Trophoblast cell (in vitro differentiated cells and primary cell): ENCODE results near the gene MIEN1.

Experiments used
- DNase-seq, 2 donors: peaks; one replicate each; pipeline ENCODE4 v3.0.0-alpha.2; 2016
- H2AFZ ChIP-seq: 2 replicates; pipeline ENCODE4 v1.6.1; 2013; ENCODE audit warnings: low read length, moderate library complexity, mild to moderate bottlenecking; ENCODE audit not compliant: insufficient read depth, poor library complexity
- H2AK5ac ChIP-seq: 2 replicates; pipeline ENCODE4 v1.6.1; 2013; ENCODE audit warnings: mild to moderate bottlenecking, low read length
- H2BK120ac ChIP-seq: 2 replicates; pipeline ENCODE4 v1.6.1; 2013; ENCODE audit warnings: low read length, mild to moderate bottlenecking, moderate library complexity; ENCODE audit not compliant: insufficient read depth, poor library complexity
- H2BK12ac ChIP-seq: 2 replicates; pipeline ENCODE4 v1.6.1; 2013; ENCODE audit warnings: mild to moderate bottlenecking, low read length, moderate library complexity
- H2BK5ac ChIP-seq: 2 replicates; pipeline ENCODE4 v1.6.1; 2013; ENCODE audit warnings: low read length, low read depth, moderate library complexity, mild to moderate bottlenecking; ENCODE audit not compliant: poor library complexity
- H3K14ac ChIP-seq: 2 replicates; pipeline ENCODE4 v1.6.1; 2013; ENCODE audit warnings: mild to moderate bottlenecking, low read length
- H3K18ac ChIP-seq: 2 replicates; pipeline ENCODE4 v1.6.1; 2013; ENCODE audit warnings: mild to moderate bottlenecking, low read length
- H3K23ac ChIP-seq: 2 replicates; pipeline ENCODE4 v1.6.1; 2013; ENCODE audit warnings: low read length
- H3K27ac ChIP-seq: 2 replicates; pipeline ENCODE4 v1.5.1; 2013; ENCODE audit warnings: low read depth, mild to moderate bottlenecking, inconsistent platforms, low read length, moderate library complexity
- H3K27me3 ChIP-seq: 2 replicates; pipeline ENCODE4 v1.6.1; 2013; ENCODE audit warnings: inconsistent platforms, mild to moderate bottlenecking, low read length, moderate library complexity; ENCODE audit not compliant: insufficient read depth
- H3K36me3 ChIP-seq, 2 experiments: 1 replicate in 1 of 2; 2 replicates in 1 of 2; pipeline ENCODE4 v1.6.1; 2013; ENCODE audit warnings: low read length in 2 of 2, mild to moderate bottlenecking in 2 of 2, moderate library complexity in 1 of 2; ENCODE audit not compliant: insufficient read depth in 2 of 2, control insufficient read depth in 1 of 2
- H3K4ac ChIP-seq: 2 replicates; pipeline ENCODE4 v1.6.1; 2013; ENCODE audit warnings: low read depth, mild to moderate bottlenecking, low read length, moderate library complexity
- H3K4me1 ChIP-seq, 2 experiments: 1 replicate in 1 of 2; 2 replicates in 1 of 2; pipeline ENCODE4 v1.6.1; 2013; ENCODE audit warnings: low read length in 2 of 2, mild to moderate bottlenecking in 2 of 2, moderate library complexity in 1 of 2; ENCODE audit not compliant: insufficient read depth in 2 of 2, control insufficient read depth in 1 of 2
- H3K4me2 ChIP-seq: 2 replicates; pipeline ENCODE4 v1.6.1; 2013; ENCODE audit warnings: inconsistent platforms, mild to moderate bottlenecking, low read length, moderate library complexity
- H3K4me3 ChIP-seq: 2 replicates; pipeline ENCODE4 v1.5.1; 2013; ENCODE audit warnings: mild to moderate bottlenecking, low read depth, low read length, inconsistent platforms
- H3K79me1 ChIP-seq: one replicate; pipeline ENCODE4 v1.6.1; 2013; ENCODE audit warnings: low read length
- H3K79me2 ChIP-seq: 2 replicates; pipeline ENCODE4 v1.6.1; 2013; ENCODE audit warnings: low read length, mild to moderate bottlenecking; ENCODE audit not compliant: control insufficient read depth, insufficient read depth, poor library complexity
- H3K9ac ChIP-seq: 2 replicates; pipeline ENCODE4 v1.6.1; 2013; ENCODE audit warnings: mild to moderate bottlenecking, low read length
- H3K9me3 ChIP-seq: 2 replicates; pipeline ENCODE4 v1.6.1; 2013; ENCODE audit warnings: low read depth, mild to moderate bottlenecking, control low read depth, inconsistent platforms, low read length; ENCODE audit not compliant: insufficient read depth
- H4K12ac ChIP-seq: 2 replicates; pipeline ENCODE4 v1.6.1; 2013; ENCODE audit warnings: low read depth, mild to moderate bottlenecking, low read length, moderate library complexity
- H4K8ac ChIP-seq: 2 replicates; pipeline ENCODE4 v1.6.1; 2013; ENCODE audit warnings: low read depth, mild to moderate bottlenecking, low read length, moderate library complexity
- H4K91ac ChIP-seq: one replicate; pipeline ENCODE4 v1.6.1; 2013; ENCODE audit warnings: low read depth, mild to moderate bottlenecking, low read length, moderate library complexity
- WGBS: extraction: QIAGEN DNeasy Blood & Tissue Kit; methylation state at CpG from one replicate; pipeline ENCODE4 v1.1.7; 2013; ENCODE audit warnings: missing lambda C conversion rate; ENCODE audit not compliant: insufficient read length, insufficient coverage; ENCODE audit errors: extremely low coverage; 5-methylcytosine and 5-hydroxymethylcytosine counted together

The MIEN1 gene

GRCh38 chr17:39722965-39723848 is 7.1 kb downstream of the MIEN1 start:
- Histone ChIP-seq H3K14ac (no peak overlapping the region), H2AK5ac (no peak overlapping the region), H4K12ac (no peak overlapping the region), H2BK5ac (no peak overlapping the region), H3K4me1 (no peaks in the 10 kb centered on the region), H4K91ac (no peak overlapping the region), H3K4me3 (no peak overlapping the region), H2AFZ (no peak overlapping the region), H3K27ac (no peak overlapping the region), H3K27me3 (no peaks in the 10 kb centered on the region), H3K79me2 (no peaks in the 10 kb centered on the region), H2BK120ac (no peak overlapping the region), H3K9me3 (peaks cover 2% of the 10 kb centered on the region), H3K36me3 (peaks cover 50 to 55% of the 10 kb centered on the region in 2 experiments), H3K4ac (no peak overlapping the region), H3K23ac (no peak overlapping the region), H3K18ac (no peak overlapping the region), H3K9ac (no peak overlapping the region), H3K4me2 (no peak overlapping the region), H2BK12ac (no peak overlapping the region), H3K79me1 (no peaks in the 10 kb centered on the region), H4K8ac (no peak overlapping the region)
- DNase-seq, result peak in 1 of 2 donors; percentile 36
- no CpG with 5 or more reads among the region's 34 CpGs for WGBS

- Histone ChIP-seq H2AK5ac (no peak overlapping the region), H3K36me3 (peaks cover 43 to 49% of the 10 kb centered on the region in 2 experiments), H2BK5ac (no peak overlapping the region), H4K8ac (no peak overlapping the region), H4K91ac (no peak overlapping the region), H3K4me2 (no peak overlapping the region), H3K18ac (no peak overlapping the region), H2BK12ac (no peak overlapping the region), H3K4me1 (no peaks in the 10 kb centered on the region), H3K4ac (no peak overlapping the region), H3K9me3 (peaks cover 2% of the 10 kb centered on the region), H3K4me3 (no peak overlapping the region), H3K14ac (no peak overlapping the region), H3K23ac (no peak overlapping the region), H3K79me2 (no peaks in the 10 kb centered on the region), H2BK120ac (no peak overlapping the region), H3K27ac (no peak overlapping the region), H2AFZ (no peak overlapping the region), H3K27me3 (no peaks in the 10 kb centered on the region), H3K9ac (no peak overlapping the region), H4K12ac (no peak overlapping the region), H3K79me1 (no peaks in the 10 kb centered on the region)
- WGBS, result no CpG with 5 or more reads among the region's 6 CpGs
- no peak for DNase-seq
Measured at GRCh38 chr17:39722104-39722503, 8.2 kb downstream of the MIEN1 start.

GRCh38 chr17:39719563-39720355 is 10.6 kb downstream of the MIEN1 start:
- H3K79me2 ChIP-seq, result no peaks in the 10 kb centered on the region
- H3K14ac ChIP-seq, result no peak overlapping the region
- no peak overlapping the region for H3K4me3 ChIP-seq
- no peaks in the 10 kb centered on the region for H3K79me1 ChIP-seq
- H3K27ac ChIP-seq, result no peak overlapping the region
- no peak for DNase-seq
- H2AFZ ChIP-seq, result no peak overlapping the region
- H3K18ac ChIP-seq, result no peak overlapping the region
- no peaks in the 10 kb centered on the region for H3K4me1 ChIP-seq
- WGBS, result no CpG with 5 or more reads among the region's 7 CpGs
- H3K27me3 ChIP-seq, result no peaks in the 10 kb centered on the region
- H3K23ac ChIP-seq, result no peak overlapping the region
- H2BK5ac ChIP-seq, result no peak overlapping the region
- H3K36me3 ChIP-seq, result peaks cover 51 to 54% of the 10 kb centered on the region in 2 experiments
- H2BK120ac ChIP-seq, result no peak overlapping the region
- no peak overlapping the region for H3K9ac ChIP-seq
- H3K4ac ChIP-seq, result no peak overlapping the region
- H4K12ac ChIP-seq, result no peak overlapping the region
- peaks cover 2% of the 10 kb centered on the region for H3K9me3 ChIP-seq
- H4K8ac ChIP-seq, result no peak overlapping the region
- no peak overlapping the region for H4K91ac ChIP-seq
- H2AK5ac ChIP-seq, result no peak overlapping the region
- H2BK12ac ChIP-seq, result no peak overlapping the region
- H3K4me2 ChIP-seq, result no peak overlapping the region

- Histone ChIP-seq H3K4me2 (no peak overlapping the region), H4K12ac (no peak overlapping the region), H4K91ac (no peak overlapping the region), H3K9ac (no peak overlapping the region), H4K8ac (no peak overlapping the region), H2AK5ac (no peak overlapping the region), H3K4me1 (no peaks in the 10 kb centered on the region), H3K18ac (no peak overlapping the region), H3K27ac (no peak overlapping the region), H3K9me3 (no peaks in the 10 kb centered on the region), H3K36me3 (peaks cover 37 to 45% of the 10 kb centered on the region in 2 experiments), H3K4me3 (no peak overlapping the region), H2BK120ac (no peak overlapping the region), H2AFZ (no peak overlapping the region), H3K23ac (no peak overlapping the region), H3K79me1 (no peaks in the 10 kb centered on the region), H3K4ac (no peak overlapping the region), H3K79me2 (no peaks in the 10 kb centered on the region), H2BK12ac (no peak overlapping the region), H3K27me3 (no peaks in the 10 kb centered on the region), H2BK5ac (no peak overlapping the region), H3K14ac (no peak overlapping the region)
- no CpG with 5 or more reads among the region's 6 CpGs for WGBS
- DNase-seq, result no peak
Measured at GRCh38 chr17:39717660-39718059, 12.7 kb downstream of the MIEN1 start.
